CD4-positive, alpha-beta T cell treated with Interleukin-17A for 1 hour (primary cell): ENCODE measurements around the gene MLYCD.
A peak's percentile ranks its signal among the peaks of the same experiment; 100 is the strongest.
"Not testable (repeated sequence)": the region's sequence is repeated elsewhere in the genome, so short reads cannot be mapped to it uniquely, and the experiment has no call there.

ENCODE experiments used
- DNase-seq: peaks from one replicate; pipeline ENCODE4 v3.0.0-alpha.2; 2020

Gene MLYCD

GRCh38 chr16:83926726-83927397 is 27.9 kb downstream of the MLYCD start:
- DNase-seq, result peak; percentile 43

GRCh38 chr16:83928341-83929055 is 29.6 kb downstream of the MLYCD start:
- no peak for DNase-seq

DNA sequence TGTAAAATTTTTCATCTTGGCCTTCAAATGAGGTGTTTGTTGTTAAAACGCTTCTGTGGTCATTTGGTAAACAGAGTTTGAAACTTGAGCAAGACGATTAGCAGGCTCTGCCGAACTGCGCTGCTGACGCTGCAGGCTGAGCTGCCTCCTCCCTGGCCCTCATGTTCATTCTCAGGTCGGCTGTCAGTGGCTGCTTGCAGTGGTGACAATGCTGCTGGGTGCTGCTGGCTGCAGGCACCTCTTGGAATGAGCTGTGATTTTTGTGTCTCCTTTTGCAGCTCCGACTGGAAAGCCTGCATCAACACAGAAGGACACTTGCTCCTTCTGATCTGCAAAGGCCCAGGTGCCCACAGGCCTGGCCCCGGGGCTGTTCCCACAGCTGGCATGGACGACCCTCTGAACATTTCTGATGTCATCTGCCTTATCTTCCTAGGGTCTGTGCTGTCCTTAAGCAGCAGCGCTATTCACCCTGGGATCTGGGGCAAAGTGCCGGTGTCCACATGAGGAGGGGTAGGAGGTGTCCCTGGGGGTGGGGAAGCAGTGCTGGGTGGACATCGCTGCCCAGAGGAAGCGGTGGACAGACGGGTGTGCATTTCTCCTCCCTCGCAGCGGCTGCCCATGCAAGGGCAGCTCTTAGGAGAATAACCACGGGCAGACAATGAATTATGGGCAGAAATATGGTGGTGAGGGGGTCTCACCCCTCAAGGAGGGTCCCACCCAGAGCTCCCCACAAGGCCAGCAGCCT is 31.1 kb downstream of the MLYCD start:
- DNase-seq, result no peak

GRCh38 chr16:83930730-83931500 is 32.0 kb downstream of the MLYCD start:
- DNase-seq, result no peak

DNA sequence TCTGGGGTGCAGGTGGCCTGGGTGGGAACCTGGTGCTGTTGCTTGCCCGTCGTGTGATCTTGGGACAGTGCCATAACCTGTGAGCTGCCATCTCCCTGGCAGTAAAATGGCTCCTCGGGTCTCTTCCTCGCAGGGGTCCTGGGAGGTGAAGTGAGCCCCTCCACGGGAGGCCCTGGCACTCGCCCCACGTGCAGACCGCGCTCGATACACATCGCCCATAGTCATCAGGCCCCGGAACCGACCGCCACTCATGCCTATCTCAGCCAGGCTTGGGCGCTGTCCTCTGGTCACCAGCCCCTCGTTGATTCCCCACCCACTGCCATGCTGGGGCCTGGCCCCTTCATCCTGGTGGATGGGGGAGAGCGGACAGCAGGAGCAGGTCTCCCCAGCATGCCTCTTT is 32.6 kb downstream of the MLYCD start:
- no peak for DNase-seq

DNA sequence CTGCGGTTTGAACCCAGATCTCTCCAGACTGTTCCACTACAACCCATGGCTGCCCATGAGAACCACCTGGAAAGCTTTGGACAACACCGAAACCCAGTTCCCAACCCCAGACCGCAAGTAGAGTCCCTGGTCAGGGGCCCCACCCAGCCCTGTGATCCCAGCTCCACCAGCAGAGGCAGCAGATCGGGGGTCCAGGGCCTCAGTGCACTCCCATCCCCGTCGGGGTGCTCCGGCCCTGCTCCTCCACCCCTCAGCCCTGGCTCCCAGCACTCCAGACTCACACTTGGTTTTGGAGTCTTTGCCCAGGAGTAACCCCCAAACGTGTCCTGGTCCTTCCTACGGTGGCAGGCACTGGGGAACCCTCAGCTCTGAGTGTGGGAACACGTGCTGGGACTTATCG is 33.4 kb downstream of the MLYCD start:
- no peak for DNase-seq

DNA sequence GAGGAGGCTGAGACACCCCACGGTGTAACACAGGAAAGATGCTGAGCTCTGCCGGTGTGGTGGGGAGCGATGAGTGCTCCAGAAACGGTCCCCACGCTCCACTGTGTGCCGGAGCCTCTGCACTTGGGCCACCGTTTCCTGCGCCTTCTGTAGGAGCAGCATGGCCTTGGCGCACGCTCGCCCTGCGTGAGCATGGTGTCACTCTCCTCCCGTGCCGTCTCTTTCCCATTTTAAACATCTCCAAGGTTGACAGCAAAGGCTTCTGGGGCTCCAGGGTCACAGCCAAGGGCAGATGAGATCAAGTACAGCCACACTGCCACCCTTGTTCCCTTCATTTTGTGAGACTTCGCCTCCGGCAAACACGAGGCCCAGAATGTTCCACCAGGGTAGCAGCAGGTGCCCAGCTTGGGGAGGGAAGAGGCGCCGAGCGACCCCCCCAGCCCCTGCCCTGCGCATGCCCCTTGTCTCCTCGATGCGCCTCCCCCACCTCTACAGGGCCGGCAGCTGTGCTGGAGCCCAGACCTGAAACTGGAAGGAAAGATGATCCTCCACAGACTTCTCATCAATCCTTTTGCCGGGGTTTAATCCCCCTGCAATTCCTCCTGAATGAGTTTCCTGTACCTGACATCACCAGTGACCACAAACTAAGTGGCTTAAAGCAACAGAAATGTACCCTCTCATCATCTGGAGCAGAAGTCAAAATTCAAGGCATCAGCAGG is 34.2 kb downstream of the MLYCD start:
- no peak for DNase-seq

- DNase-seq, result no peak
These were observed 35.2 kb downstream of the MLYCD start for GRCh38 chr16:83933885-83934683.

DNA sequence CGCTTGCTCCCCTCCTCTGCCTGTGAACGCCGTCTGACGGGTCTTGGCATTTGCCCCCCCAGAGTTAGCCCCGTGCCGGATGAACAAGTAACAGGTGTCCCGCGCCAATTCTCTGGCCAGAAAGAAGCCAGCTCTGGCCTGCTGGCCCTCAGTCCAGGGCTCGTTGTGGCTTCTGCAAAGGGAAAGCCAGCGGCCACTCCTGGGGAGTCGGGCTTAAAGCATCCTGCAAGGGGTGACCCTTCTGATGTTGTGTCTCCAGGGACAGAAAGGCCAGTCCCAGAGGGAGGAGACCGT is 35.7 kb downstream of the MLYCD start:
- no peak for DNase-seq

- no peak for DNase-seq
These were observed 36.3 kb downstream of the MLYCD start for GRCh38 chr16:83935005-83935857.

GRCh38 chr16:83935858-83936255 is 36.9 kb downstream of the MLYCD start:
- no peak for DNase-seq

DNA sequence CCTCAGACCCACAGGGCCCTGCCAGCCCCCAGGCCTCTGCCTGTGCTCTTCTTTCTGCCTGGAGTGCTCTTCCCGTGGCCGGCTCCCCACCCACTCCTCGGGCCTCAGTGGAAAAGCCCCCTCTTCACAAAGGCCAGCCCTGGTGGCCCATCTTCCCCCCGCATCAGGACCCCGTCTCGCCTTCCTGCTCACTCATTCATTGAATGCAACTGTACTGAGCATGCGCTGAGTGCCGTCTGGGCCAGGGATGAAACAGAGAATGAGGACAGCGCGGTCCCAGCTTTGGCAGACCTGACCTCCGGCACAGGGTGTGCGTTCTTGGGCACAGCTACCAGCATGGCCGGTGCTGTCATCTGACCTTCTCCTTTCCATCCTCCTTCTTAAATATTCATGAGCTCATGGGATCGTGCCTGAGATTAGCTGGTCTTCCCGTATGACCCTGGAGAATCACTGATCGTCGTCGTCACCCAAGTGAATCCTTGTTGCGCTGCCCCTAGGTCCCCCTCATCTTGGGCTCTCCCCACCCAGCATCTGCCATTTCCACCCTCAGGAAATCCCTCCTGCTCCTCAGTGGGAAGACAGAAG is 37.8 kb downstream of the MLYCD start:
- DNase-seq, result no peak

DNA sequence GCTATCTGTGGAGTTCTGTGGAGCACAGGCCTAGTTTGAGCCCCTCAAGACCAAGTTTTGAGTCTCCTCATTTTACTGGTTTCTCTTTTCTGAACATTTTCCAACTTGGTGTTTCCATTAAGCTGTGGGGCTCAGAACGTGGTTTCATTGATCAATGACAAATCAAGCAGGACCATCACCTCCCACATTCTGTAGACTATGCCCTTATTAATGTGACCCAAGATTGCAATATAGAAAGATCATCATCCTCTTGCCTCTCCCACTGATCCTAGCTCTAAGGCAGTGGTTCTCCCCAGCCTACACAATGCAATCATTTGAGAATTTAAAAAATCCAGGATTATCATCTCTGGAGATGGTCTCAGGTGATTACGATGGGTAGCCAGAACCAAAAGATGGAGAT is 38.4 kb downstream of the MLYCD start:
- DNase-seq, result no peak

DNA sequence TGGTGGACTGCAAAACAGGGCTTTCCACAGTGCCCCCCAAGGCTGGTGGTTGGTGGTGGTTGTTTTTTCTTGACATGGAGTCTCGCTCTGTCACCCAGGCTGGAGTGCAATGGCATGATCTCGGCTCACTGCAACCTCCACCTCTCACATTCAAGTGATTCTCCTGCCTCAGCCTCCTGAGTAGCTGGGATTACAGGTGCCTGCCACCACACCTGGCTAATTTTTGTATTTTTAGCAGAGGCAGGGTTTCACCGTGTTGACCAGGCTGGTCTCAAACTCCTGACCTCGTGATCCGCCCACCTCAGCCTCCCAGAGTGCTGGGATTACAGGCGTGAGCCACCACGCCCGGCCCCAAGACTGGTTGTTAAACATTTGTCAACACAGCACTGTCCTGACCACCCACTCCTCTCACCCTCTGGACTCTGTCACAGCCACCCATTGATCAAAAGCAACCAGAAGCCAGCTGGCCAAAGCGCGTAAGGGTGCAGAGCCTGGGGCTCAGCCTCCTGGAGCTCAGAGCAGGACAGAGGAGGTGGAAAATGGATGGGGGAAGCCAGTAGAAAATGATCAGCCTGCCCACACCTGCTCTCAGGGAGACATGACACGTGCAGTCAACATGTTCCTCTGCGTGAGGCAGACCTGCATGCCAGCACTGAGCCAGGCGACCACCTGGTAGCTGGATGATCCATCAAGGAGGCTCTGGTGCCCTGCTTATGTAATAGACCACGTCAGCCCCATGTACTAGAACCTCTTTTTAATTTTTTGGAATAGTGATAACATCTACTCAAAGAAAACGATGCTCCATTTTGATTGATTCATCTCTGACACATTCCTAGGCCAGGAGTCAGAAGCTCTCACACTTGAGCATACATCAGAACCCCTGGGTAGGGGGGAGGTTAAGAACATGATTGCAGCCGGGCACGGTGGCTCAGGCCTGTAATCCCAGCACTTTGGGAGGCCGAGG is 39.3 kb downstream of the MLYCD start:
- DNase-seq, result no peak

GRCh38 chr16:83939266-83939855 is 40.4 kb downstream of the MLYCD start:
- no peak for DNase-seq

DNA sequence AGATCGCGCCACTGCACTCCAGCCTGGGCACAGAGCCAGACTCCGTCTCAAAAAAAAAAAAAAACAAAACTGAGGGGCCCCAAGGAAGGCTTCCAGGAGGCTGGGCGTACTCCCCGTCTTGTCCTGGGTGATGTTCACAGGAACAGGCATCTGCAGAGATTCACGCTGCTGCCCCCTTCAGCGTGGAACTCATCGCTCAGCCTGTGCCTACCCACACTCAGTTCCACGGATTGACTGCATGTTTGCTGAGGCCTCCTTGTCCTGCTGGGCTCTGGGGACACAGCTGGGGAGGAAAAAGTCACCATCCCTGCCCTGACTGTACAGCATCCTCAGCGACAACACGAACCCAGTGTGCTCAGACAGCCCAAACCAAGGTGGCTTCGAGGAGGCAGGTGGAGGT is 41.2 kb downstream of the MLYCD start:
- DNase-seq, result no peak

GRCh38 chr16:83940630-83941378 is 41.9 kb downstream of the MLYCD start:
- DNase-seq, result no peak

DNA sequence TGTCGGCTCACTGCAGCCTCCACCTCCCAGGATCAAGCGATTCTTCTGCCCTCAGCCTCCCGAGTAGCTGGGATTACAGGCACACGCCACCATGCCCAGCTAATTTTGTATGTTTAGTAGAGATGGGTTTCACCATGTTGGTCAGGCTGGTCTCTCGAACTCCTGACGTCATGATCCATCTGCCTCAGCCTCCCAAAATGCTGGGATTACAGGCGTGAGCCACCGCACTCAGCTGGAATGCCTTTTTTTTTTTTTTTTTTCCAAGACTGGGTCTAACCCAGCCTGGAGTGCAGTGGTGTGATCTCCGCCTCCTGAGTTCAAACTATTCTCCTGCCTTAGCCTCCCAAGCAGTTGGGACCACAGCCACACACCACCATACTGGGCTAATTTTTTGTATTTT is 42.6 kb downstream of the MLYCD start:
- DNase-seq, result not testable (repeated sequence)
